IPS-18a (cell line): ENCODE measurements around the gene MRPL33.
"Not testable (repeated sequence)": the region's sequence is repeated elsewhere in the genome, so short reads cannot be mapped to it uniquely, and the experiment has no call there.

ENCODE experiments used
- H3K27ac ChIP-seq: one replicate; pipeline ENCODE4 v1.5.1; 2013; ENCODE audit warnings: low read length
- H3K27me3 ChIP-seq: one replicate; pipeline ENCODE4 v1.6.1; 2013; ENCODE audit warnings: mild to moderate bottlenecking, low read length; ENCODE audit not compliant: control insufficient read depth, insufficient read depth
- H3K36me3 ChIP-seq: one replicate; pipeline ENCODE4 v1.6.1; 2013; ENCODE audit warnings: low read depth, low read length; ENCODE audit not compliant: control insufficient read depth
- H3K4me1 ChIP-seq: one replicate; pipeline ENCODE4 v1.6.1; 2013; ENCODE audit warnings: low read depth, low read length; ENCODE audit not compliant: control insufficient read depth
- H3K4me3 ChIP-seq: one replicate; pipeline ENCODE4 v1.5.1; 2013; ENCODE audit warnings: low read length
- H3K9ac ChIP-seq: one replicate; pipeline ENCODE4 v1.6.1; 2013; ENCODE audit warnings: mild to moderate bottlenecking, low read length, moderate library complexity
- H3K9me3 ChIP-seq: one replicate; pipeline ENCODE4 v1.6.1; 2013; ENCODE audit warnings: low read depth, low read length; ENCODE audit not compliant: control insufficient read depth

Gene MRPL33

GRCh38 chr2:27763907-27764267, 7.6 kb upstream of the MRPL33 start:
- H3K4me3 ChIP-seq, result no peak overlapping the region
- no peak overlapping the region for H3K27ac ChIP-seq
- no peaks in the 10 kb centered on the region for H3K27me3 ChIP-seq
- H3K4me1 ChIP-seq, result no peaks in the 10 kb centered on the region
- H3K36me3 ChIP-seq, result no peaks in the 10 kb centered on the region
- no peak overlapping the region for H3K9ac ChIP-seq
- H3K9me3 ChIP-seq, result no peaks in the 10 kb centered on the region

- not testable (repeated sequence) for H3K4me3 ChIP-seq, H3K27me3 ChIP-seq, H3K36me3 ChIP-seq, H3K9me3 ChIP-seq, H3K27ac ChIP-seq, H3K9ac ChIP-seq, H3K4me1 ChIP-seq
These were observed 7.0 kb upstream of the MRPL33 start for GRCh38 chr2:27764526-27764925.

GRCh38 chr2:27765621-27766286, 5.8 kb upstream of the MRPL33 start:
- Histone ChIP-seq H3K27me3 (no peaks in the 10 kb centered on the region), H3K36me3 (no peaks in the 10 kb centered on the region), H3K4me1 (peaks cover under 1% of the 10 kb centered on the region), H3K27ac (no peak overlapping the region), H3K9ac (no peak overlapping the region), H3K9me3 (no peaks in the 10 kb centered on the region), H3K4me3 (no peak overlapping the region)

GRCh38 chr2:27766287-27766661, 5.2 kb upstream of the MRPL33 start:
- Histone ChIP-seq H3K27me3 (no peaks in the 10 kb centered on the region), H3K9ac (no peak overlapping the region), H3K27ac (no peak overlapping the region), H3K4me3 (no peak overlapping the region), H3K9me3 (no peaks in the 10 kb centered on the region), H3K4me1 (peaks cover 4% of the 10 kb centered on the region), H3K36me3 (no peaks in the 10 kb centered on the region)

- Histone ChIP-seq H3K27ac (peak overlapping the region; percentile 7), H3K4me1 (peaks cover 9% of the 10 kb centered on the region), H3K27me3 (no peaks in the 10 kb centered on the region), H3K4me3 (peak overlapping the region; percentile 89), H3K9me3 (no peaks in the 10 kb centered on the region), H3K36me3 (peaks cover 6% of the 10 kb centered on the region), H3K9ac (peak overlapping the region; percentile 79)
These were observed 344 bp upstream of the MRPL33 start for GRCh38 chr2:27771202-27771547.

GRCh38 chr2:27772804-27773203, 1.3 kb downstream of the MRPL33 start:
- Histone ChIP-seq H3K9ac (peak overlapping the region; percentile 79), H3K9me3 (no peaks in the 10 kb centered on the region), H3K36me3 (peaks cover 8% of the 10 kb centered on the region), H3K27me3 (no peaks in the 10 kb centered on the region), H3K4me3 (peak overlapping the region; percentile 89), H3K4me1 (peaks cover 9% of the 10 kb centered on the region), H3K27ac (no peak overlapping the region)

GRCh38 chr2:27773959-27774358, 2.4 kb downstream of the MRPL33 start:
- Histone ChIP-seq H3K4me1 (peaks cover 9% of the 10 kb centered on the region), H3K27me3 (no peaks in the 10 kb centered on the region), H3K36me3 (peaks cover 8% of the 10 kb centered on the region), H3K27ac (no peak overlapping the region), H3K9me3 (no peaks in the 10 kb centered on the region), H3K4me3 (no peak overlapping the region), H3K9ac (no peak overlapping the region)

- H3K27ac ChIP-seq, result no peak overlapping the region
These were observed 4.6 kb downstream of the MRPL33 start for GRCh38 chr2:27776097-27776496.

GRCh38 chr2:27776696-27777095, 5.2 kb downstream of the MRPL33 start:
- Histone ChIP-seq H3K36me3 (peaks cover 8% of the 10 kb centered on the region), H3K9me3 (no peaks in the 10 kb centered on the region), H3K4me1 (peaks cover 5% of the 10 kb centered on the region), H3K9ac (no peak overlapping the region), H3K4me3 (no peak overlapping the region), H3K27ac (no peak overlapping the region), H3K27me3 (no peaks in the 10 kb centered on the region)

More at GRCh38 chr2:27776097-27776496, 4.6 kb downstream of the MRPL33 start:
- Histone ChIP-seq H3K36me3 (peaks cover 8% of the 10 kb centered on the region), H3K27me3 (no peaks in the 10 kb centered on the region), H3K4me3 (no peak overlapping the region), H3K9me3 (no peaks in the 10 kb centered on the region), H3K4me1 (peaks cover 6% of the 10 kb centered on the region), H3K9ac (no peak overlapping the region)

GRCh38 chr2:27779417-27780055, 8.0 kb downstream of the MRPL33 start:
- H3K36me3 ChIP-seq, result peaks cover 8% of the 10 kb centered on the region
- no peaks in the 10 kb centered on the region for H3K27me3 ChIP-seq
- no peak overlapping the region for H3K4me3 ChIP-seq
- H3K9ac ChIP-seq, result no peak overlapping the region
- H3K9me3 ChIP-seq, result no peaks in the 10 kb centered on the region
- no peaks in the 10 kb centered on the region for H3K4me1 ChIP-seq
- H3K27ac ChIP-seq, result no peak overlapping the region

GRCh38 chr2:27781496-27781895, 10.0 kb downstream of the MRPL33 start:
- H3K9ac ChIP-seq, result no peak overlapping the region
- H3K36me3 ChIP-seq, result no peaks in the 10 kb centered on the region
- no peaks in the 10 kb centered on the region for H3K27me3 ChIP-seq
- no peak overlapping the region for H3K4me3 ChIP-seq
- H3K4me1 ChIP-seq, result no peaks in the 10 kb centered on the region
- no peaks in the 10 kb centered on the region for H3K9me3 ChIP-seq
- H3K27ac ChIP-seq, result no peak overlapping the region

GRCh38 chr2:27782701-27783100, 11.2 kb downstream of the MRPL33 start:
- no peaks in the 10 kb centered on the region for H3K4me1 ChIP-seq
- no peaks in the 10 kb centered on the region for H3K27me3 ChIP-seq
- H3K36me3 ChIP-seq, result no peaks in the 10 kb centered on the region
- no peak overlapping the region for H3K27ac ChIP-seq
- no peaks in the 10 kb centered on the region for H3K9me3 ChIP-seq
- H3K4me3 ChIP-seq, result no peak overlapping the region
- no peak overlapping the region for H3K9ac ChIP-seq
